ENCODE measurements around the gene FAM151A.

Gene FAM151A

GRCh38 chr1:54579337-54579781 is 44.0 kb downstream of the FAM151A start:
- no peak for DNase-seq (ENCODE audit: low read depth)

GRCh38 chr1:54577612-54578011 is 45.7 kb downstream of the FAM151A start:
- no peak for DNase-seq (ENCODE audit: low read depth)

GRCh38 chr1:54575605-54576290 is 47.6 kb downstream of the FAM151A start:
- DNase-seq (ENCODE audit: low read depth) = no peak

- no peak for DNase-seq (ENCODE audit: low read depth)
Observed at GRCh38 chr1:54575161-54575560, 48.2 kb downstream of the FAM151A start.

- no peak for DNase-seq (ENCODE audit: low read depth)
Observed at GRCh38 chr1:54574158-54574778, 49.1 kb downstream of the FAM151A start.

- DNase-seq (ENCODE audit: low read depth) = no peak
Observed at GRCh38 chr1:54572542-54572850, 50.8 kb downstream of the FAM151A start.

GRCh38 chr1:54571803-54572541 is 51.4 kb downstream of the FAM151A start:
- no peak for DNase-seq (ENCODE audit: low read depth)

- DNase-seq (ENCODE audit: low read depth) = no peak
Observed at GRCh38 chr1:54571326-54571725, 52.0 kb downstream of the FAM151A start.

GRCh38 chr1:54570161-54570560 is 53.2 kb downstream of the FAM151A start:
- DNase-seq (ENCODE audit: low read depth) = no peak

GRCh38 chr1:54569339-54569738 is 54.0 kb downstream of the FAM151A start:
- DNase-seq (ENCODE audit: low read depth) = no peak

GRCh38 chr1:54567961-54568360 is 55.4 kb downstream of the FAM151A start:
- DNase-seq (ENCODE audit: low read depth) = no peak

GRCh38 chr1:54566438-54567141 is 56.7 kb downstream of the FAM151A start:
- no peak for DNase-seq (ENCODE audit: low read depth)

- no peak for DNase-seq (ENCODE audit: low read depth)
Observed at GRCh38 chr1:54565113-54565501, 58.2 kb downstream of the FAM151A start.

GRCh38 chr1:54564312-54565112 is 58.8 kb downstream of the FAM151A start:
- DNase-seq (ENCODE audit: low read depth) = no peak

GRCh38 chr1:54559771-54560231 is 63.5 kb downstream of the FAM151A start:
- no peak for DNase-seq (ENCODE audit: low read depth)

Data from stimulated activated CD8-positive, alpha-beta memory T cell treated with anti-CD3 and anti-CD28 coated beads, Interleukin-12 subunit alpha, Interleukin-12 subunit beta, amount 100 ng/mL, for 4 hours (primary cell).